Testis (tissue), 2 donors: ENCODE measurements around the gene C18orf54.

Experiments used
- CTCF ChIP-seq, 3 experiments: fragments of 450-650 bp in 2 of 3; fragments of 200-600 bp in 1 of 3; sonication (generic) in 1 of 3; IDR thresholded peaks; one replicate each; pipeline ENCODE4 v1.5.1; 2016 to 2019; ENCODE audit warnings: antibody characterized with exemption in 3 of 3, mild to moderate bottlenecking in 2 of 3, moderate library complexity in 1 of 3
- POLR2A ChIP-seq: fragments of 450-650 bp; IDR thresholded peaks from one replicate; pipeline ENCODE4 v1.6.1; 2017; ENCODE audit warnings: antibody characterized with exemption, mild to moderate bottlenecking, moderate library complexity

DNA sequence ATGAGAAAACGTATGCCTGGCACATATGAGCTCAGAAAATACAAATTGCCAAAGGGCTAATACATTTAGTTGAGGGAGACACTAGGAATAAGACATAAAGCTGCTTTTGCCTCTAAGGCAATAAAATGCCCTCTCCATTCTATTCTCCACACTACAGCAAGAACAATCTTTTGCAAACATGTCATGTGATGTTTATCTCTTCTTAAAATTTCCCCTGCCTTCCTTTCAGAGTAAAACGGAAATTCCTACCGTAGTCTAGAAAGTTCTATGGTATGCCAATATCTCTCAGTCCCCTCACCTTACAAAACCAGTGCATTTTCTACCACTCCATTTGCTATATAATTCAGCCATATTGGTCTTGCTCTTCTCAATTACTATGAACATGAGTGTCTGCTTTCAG, 33.1 kb downstream of the C18orf54 start:
- TF ChIP-seq CTCF (IDR thresholded peaks at IDR 0.05), result no peak
- TF ChIP-seq POLR2A, result no peak
